GM20000 (cell line): ENCODE results near the gene SPI1.
"Not testable (repeated sequence)": the region's sequence is repeated elsewhere in the genome, so short reads cannot be mapped to it uniquely, and the experiment has no call there.

ENCODE experiments used
- DNase-seq: peaks from one replicate; pipeline ENCODE4 v3.0.0; 2012; ENCODE audit warnings: low spot score
- CTCF ChIP-seq: IDR thresholded peaks from 2 replicates; pipeline ENCODE4 v1.5.1; 2012; ENCODE audit warnings: mild to moderate bottlenecking, control low read depth; ENCODE audit errors: extremely low read depth, missing control alignments

Gene SPI1

GRCh38 chr11:47335733-47336132 is 42.6 kb downstream of the SPI1 start:
- no peak for TF ChIP-seq CTCF
- DNase-seq, result no peak

- DNase-seq, result not testable (repeated sequence)
Observed at GRCh38 chr11:47334699-47335411, 43.5 kb downstream of the SPI1 start.

GRCh38 chr11:47333886-47334443 is 44.4 kb downstream of the SPI1 start:
- no peak for DNase-seq
- no peak for TF ChIP-seq CTCF

GRCh38 chr11:47333526-47333845 is 44.9 kb downstream of the SPI1 start:
- TF ChIP-seq CTCF, result no peak
- no peak for DNase-seq

GRCh38 chr11:47332791-47333525 is 45.4 kb downstream of the SPI1 start:
- no peak for TF ChIP-seq CTCF
- DNase-seq, result no peak

GRCh38 chr11:47332303-47332711 is 46.0 kb downstream of the SPI1 start:
- no peak for TF ChIP-seq CTCF
- DNase-seq, result no peak

- no peak for TF ChIP-seq CTCF
- no peak for DNase-seq
Observed at GRCh38 chr11:47331454-47332302, 46.7 kb downstream of the SPI1 start.
